ENCODE results near the gene CENPH.
"Not testable (repeated sequence)": the region's sequence is repeated elsewhere in the genome, so short reads cannot be mapped to it uniquely, and the experiment has no call there.

Gene CENPH

DNA sequence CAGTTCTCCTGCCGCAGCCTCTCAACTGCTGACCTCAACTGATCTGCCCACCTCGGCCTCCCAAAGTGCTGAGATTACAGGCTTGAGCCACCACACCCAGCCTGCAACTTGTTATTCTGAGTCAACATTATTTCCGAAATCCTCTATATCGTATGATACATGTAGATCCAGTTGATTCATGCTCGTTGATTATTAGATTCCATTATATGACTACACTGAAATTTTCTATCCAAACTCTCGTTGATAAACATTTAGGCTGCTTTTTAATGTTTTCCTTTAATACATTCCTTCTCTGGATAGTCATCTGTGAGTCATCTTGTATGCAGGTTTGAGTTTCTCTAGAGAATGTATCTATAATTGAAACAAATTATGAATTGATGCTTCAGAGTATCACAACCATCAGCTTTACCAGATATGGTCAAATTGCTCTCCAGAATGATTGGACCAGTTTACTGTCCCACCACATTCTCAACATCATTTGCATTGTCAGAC, 49.4 kb downstream of the CENPH start:
- H3K4me3 ChIP-seq (ENCODE audit: low read depth, low read length) = no peak overlapping the region
- TF ChIP-seq, protein P1, sequence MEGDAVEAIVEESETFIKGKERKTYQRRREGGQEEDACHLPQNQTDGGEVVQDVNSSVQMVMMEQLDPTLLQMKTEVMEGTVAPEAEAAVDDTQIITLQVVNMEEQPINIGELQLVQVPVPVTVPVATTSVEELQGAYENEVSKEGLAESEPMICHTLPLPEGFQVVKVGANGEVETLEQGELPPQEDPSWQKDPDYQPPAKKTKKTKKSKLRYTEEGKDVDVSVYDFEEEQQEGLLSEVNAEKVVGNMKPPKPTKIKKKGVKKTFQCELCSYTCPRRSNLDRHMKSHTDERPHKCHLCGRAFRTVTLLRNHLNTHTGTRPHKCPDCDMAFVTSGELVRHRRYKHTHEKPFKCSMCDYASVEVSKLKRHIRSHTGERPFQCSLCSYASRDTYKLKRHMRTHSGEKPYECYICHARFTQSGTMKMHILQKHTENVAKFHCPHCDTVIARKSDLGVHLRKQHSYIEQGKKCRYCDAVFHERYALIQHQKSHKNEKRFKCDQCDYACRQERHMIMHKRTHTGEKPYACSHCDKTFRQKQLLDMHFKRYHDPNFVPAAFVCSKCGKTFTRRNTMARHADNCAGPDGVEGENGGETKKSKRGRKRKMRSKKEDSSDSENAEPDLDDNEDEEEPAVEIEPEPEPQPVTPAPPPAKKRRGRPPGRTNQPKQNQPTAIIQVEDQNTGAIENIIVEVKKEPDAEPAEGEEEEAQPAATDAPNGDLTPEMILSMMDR (IDR thresholded peaks at IDR 0.05; ENCODE audit: borderline replicate concordance, insufficient read depth, low read depth, low read length) = no peak

DNA sequence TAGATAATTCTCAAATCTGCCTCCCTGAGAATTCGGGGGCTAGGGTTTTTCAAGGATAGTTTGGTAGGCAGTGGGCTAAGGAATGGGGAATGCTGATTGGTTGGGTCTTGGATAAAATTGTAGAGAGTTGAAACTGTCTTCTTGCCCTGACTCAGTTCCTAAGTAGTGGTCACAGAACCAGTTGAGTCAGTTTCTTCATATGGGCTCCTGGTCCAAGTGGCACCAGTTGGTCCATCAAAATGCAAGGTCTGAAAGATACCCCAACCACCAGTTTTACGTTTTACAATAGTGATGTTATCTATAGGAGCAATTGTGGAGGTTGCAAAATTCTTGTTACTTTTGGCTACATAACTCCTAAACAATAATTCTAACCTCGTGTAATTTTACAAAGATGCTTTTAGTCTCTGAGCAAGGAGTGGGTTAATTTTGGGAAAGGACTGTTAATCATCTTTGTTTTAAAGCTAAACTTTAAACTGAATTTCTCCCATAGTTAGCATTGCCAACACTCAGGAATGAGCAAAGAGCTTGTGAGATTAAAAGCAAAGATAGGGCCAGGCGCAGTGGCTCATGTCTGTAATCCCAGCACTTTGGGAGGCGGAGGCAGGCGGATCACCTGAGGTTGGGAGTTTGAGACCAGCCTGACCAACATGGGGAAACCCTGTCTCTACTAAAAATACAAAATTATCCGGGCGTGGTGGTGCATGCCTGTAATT, 53.0 kb downstream of the CENPH start:
- H3K4me3 ChIP-seq (ENCODE audit: low read depth, low read length) = no peak overlapping the region

DNA sequence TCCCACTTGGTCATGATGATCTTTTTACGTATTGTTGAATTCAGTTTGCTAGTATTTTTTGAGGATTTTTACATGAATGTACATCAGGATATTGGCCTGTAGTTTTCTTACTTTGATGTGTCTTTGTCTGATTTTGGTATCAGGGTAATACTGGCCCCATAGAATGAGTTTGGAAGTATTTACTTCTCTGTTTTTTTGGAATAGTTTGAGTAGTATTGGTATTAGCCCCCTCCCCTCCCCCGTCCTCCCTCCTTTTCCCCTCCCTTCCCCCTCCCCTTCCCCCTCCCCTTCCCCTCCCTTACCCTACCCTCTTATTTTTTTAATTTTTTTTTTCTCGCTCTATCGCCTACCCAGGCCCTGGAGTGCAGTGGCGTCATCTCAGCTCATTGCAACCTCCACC, 55.6 kb downstream of the CENPH start:
- TF ChIP-seq, protein P1 (IDR thresholded peaks at IDR 0.05; ENCODE audit: borderline replicate concordance, insufficient read depth, low read depth, low read length) = no peak
- H3K4me3 ChIP-seq (ENCODE audit: low read depth, low read length) = no peak overlapping the region

More for the DNA sequence above, 53.0 kb downstream of the CENPH start:
- TF ChIP-seq, protein P1 (IDR thresholded peaks at IDR 0.05; ENCODE audit: borderline replicate concordance, insufficient read depth, low read depth, low read length) = no peak

DNA sequence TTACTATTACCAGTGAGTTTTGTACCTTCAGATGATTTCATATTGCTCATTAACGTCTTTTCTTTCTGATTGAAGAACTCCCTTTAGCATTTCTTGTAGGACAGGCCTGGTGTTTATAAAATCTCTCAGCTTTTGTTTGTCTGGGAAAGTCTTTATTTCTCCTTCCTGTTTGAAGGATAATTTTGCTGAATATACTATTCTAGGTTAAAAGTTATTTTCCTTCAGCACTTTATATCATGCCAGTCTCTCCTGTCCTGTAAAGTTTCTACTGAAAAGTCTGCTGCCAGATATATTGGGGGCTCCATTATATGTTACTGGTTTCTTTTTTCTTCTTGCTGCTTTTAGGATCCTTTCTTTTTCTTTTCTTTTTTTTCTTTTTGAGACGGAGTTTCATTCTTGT, 58.6 kb downstream of the CENPH start:
- TF ChIP-seq, protein P1 (IDR thresholded peaks at IDR 0.05; ENCODE audit: borderline replicate concordance, insufficient read depth, low read depth, low read length) = no peak
- no peak overlapping the region for H3K4me3 ChIP-seq (ENCODE audit: low read depth, low read length)

DNA sequence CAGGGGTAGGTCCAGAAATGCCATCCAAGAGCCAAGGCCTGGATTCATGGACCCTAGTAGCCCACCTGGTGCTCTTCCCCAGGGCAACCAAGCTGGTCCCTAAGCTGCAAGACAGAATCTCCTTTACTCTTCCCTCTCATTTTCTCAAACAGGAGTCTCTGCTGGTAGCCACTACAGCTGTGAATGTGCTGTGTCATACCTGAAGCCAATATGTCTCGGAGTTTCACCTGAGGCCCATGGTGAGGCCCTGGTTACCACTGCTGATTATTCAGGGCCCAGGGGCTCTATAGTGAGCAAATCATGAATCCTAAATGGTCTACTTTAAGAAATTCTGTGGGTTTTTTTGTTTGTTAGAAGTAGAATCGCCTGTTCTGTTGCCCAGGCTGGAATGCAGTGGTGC, 61.2 kb downstream of the CENPH start:
- TF ChIP-seq, protein P1 (IDR thresholded peaks at IDR 0.05; ENCODE audit: borderline replicate concordance, insufficient read depth, low read depth, low read length) = no peak
- H3K4me3 ChIP-seq (ENCODE audit: low read depth, low read length) = no peak overlapping the region

DNA sequence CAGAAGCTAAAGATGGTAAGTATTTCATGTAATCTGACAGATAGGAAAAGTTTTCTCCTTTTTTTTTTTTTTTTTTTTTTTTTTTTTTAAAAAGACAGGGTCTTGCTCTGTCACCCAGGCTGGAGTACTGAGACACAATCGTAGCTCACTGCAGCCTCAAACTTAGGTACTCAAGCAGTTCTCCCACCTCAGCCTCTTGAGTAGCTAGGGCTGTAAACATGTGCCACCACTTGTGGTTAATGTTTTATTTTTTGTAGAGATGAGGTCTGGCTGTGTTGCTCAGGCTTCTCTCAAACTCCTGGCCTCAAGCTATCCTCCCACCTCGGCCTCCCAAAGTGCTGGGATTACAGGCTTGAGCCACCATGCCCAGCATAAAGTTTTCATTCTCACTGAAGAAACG, 63.1 kb downstream of the CENPH start:
- H3K4me3 ChIP-seq (ENCODE audit: low read depth, low read length) = no peak overlapping the region
- TF ChIP-seq, protein P1 (IDR thresholded peaks at IDR 0.05; ENCODE audit: borderline replicate concordance, insufficient read depth, low read depth, low read length) = no peak

DNA sequence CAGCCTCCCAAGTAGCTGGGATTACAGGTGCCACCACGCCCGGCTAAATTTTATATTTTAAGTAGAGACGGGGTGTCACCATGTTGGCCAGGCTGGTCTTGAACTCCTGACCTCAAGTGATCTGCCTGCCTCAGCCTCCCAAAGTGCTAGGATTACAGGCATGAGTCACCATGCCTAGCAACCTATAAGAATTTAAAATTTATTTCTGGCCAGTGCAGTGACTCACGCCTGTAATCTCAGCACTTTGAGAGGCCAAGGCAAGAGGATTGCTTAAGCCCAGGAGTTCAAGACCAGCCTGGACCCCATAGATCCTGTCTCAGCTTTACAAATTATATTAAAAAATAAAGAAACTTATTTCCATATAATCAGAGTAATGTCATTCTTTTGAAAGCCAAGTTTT, 66.6 kb downstream of the CENPH start:
- H3K4me3 ChIP-seq (ENCODE audit: low read depth, low read length) = not testable (repeated sequence)

Data from GM12875 (cell line).